MCF 10A (cell line): Measurements from ENCODE around the gene RASGEF1C. TPM values are rescaled to one million over a fixed set of nuclear protein-coding genes. Genes with fewer than 3 reads are reported as not detected.

ENCODE experiments used
- BruUV-seq: library from RNA; stranded (reverse); fragments of 400-500 nt; replicated peaks from 2 replicates; lab custom pipeline; 2021; lab: Mats Ljungman, UMichigan
- CTCF ChIA-PET: fragments of 300-600 bp; sonication (Branson Sonifier 250); formaldehyde crosslinking; extraction: SDS; loops from one replicate; lab custom pipeline; 2021; ENCODE audit warnings: antibody characterized with exemption, inconsistent platforms; lab: Yijun Ruan, JAX
- POLR2A ChIA-PET: fragments of 300-600, 350-650 bp; sonication (Branson Sonifier 250); formaldehyde crosslinking; extraction: SDS; loops from one replicate; lab custom pipeline; 2020; ENCODE audit warnings: antibody characterized with exemption, inconsistent platforms; lab: Yijun Ruan, JAX
- DNase-seq: peaks from one replicate; pipeline ENCODE4 v3.0.0-alpha.2; 2018; ENCODE audit not compliant: unreplicated experiment
- H3K27ac Mint-ChIP-seq: one replicate; pipeline ENCODE4 v1.8.0; 2022; ENCODE audit warnings: mild to moderate bottlenecking, low read depth, mixed read lengths; ENCODE audit not compliant: unreplicated experiment
- H3K27me3 Mint-ChIP-seq: one replicate; pipeline ENCODE4 v1.8.0; 2022; ENCODE audit warnings: mixed read lengths; ENCODE audit not compliant: insufficient read depth, unreplicated experiment
- H3K36me3 Mint-ChIP-seq: one replicate; pipeline ENCODE4 v1.8.0; 2022; ENCODE audit warnings: mild to moderate bottlenecking, moderate library complexity, mixed read lengths; ENCODE audit not compliant: insufficient read depth, unreplicated experiment
- H3K4me1 Mint-ChIP-seq: one replicate; pipeline ENCODE4 v1.8.0; 2022; ENCODE audit warnings: mixed read lengths; ENCODE audit not compliant: insufficient read depth, unreplicated experiment
- H3K4me3 Mint-ChIP-seq: one replicate; pipeline ENCODE4 v1.8.0; 2022; ENCODE audit warnings: mild to moderate bottlenecking, moderate library complexity, mixed read lengths; ENCODE audit not compliant: unreplicated experiment
- H3K9me3 Mint-ChIP-seq: one replicate; pipeline ENCODE4 v1.8.0; 2022; ENCODE audit warnings: mixed read lengths; ENCODE audit not compliant: unreplicated experiment
- intact Hi-C: fragments of 100-400 bp; cut with micrococcal nuclease; formaldehyde crosslinking; loops from 2 replicates; pipeline ENCODE4 v1.14.1; 2022
- total RNA-seq: library from RNA; stranded (reverse); gene quantifications from 2 replicates; pipeline ENCODE4 v1.2.3, GENCODE V29; 2022
- TF ChIP-seq, protein P1 (sequence below): fragments of 200-600 bp; IDR thresholded peaks from one replicate; pipeline ENCODE4 v1.8.0; 2022; ENCODE audit warnings: antibody characterized with exemption, mild to moderate bottlenecking; ENCODE audit not compliant: unreplicated experiment

The RASGEF1C gene
- total RNA-seq, 1 experiment from 2014 or later = not detected

DNA sequence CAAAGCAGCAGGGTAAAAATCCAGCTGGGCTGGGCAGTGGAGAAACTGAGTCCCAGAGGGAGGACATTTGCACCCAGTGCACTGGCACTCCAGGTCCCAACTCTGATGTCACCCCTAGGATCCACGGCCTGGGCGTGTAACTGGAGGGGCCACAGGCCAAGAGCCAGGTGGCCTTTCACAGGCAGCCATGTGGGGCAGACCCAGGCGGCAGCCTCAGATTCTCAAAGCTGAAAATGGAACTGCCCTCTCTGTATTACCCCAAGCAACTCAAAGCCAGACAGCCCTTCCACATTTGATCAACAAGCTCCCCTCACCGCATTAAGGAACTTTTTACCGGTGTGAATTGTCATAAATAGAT, 46.7 kb downstream of the RASGEF1C start:
- no peaks in the 10 kb centered on the region for H3K36me3 Mint-ChIP-seq
- BruUV-seq = no TSS peak
- POLR2A ChIA-PET = no interaction called here
- CTCF ChIA-PET = no interaction called here
- no peaks in the 10 kb centered on the region for H3K4me1 Mint-ChIP-seq
- TF ChIP-seq, protein P1, sequence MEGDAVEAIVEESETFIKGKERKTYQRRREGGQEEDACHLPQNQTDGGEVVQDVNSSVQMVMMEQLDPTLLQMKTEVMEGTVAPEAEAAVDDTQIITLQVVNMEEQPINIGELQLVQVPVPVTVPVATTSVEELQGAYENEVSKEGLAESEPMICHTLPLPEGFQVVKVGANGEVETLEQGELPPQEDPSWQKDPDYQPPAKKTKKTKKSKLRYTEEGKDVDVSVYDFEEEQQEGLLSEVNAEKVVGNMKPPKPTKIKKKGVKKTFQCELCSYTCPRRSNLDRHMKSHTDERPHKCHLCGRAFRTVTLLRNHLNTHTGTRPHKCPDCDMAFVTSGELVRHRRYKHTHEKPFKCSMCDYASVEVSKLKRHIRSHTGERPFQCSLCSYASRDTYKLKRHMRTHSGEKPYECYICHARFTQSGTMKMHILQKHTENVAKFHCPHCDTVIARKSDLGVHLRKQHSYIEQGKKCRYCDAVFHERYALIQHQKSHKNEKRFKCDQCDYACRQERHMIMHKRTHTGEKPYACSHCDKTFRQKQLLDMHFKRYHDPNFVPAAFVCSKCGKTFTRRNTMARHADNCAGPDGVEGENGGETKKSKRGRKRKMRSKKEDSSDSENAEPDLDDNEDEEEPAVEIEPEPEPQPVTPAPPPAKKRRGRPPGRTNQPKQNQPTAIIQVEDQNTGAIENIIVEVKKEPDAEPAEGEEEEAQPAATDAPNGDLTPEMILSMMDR = no peak
- no peaks in the 10 kb centered on the region for H3K9me3 Mint-ChIP-seq
- H3K27me3 Mint-ChIP-seq = peaks cover 65% of the 10 kb centered on the region
- H3K4me3 Mint-ChIP-seq = no peak overlapping the region
- H3K27ac Mint-ChIP-seq = no peak overlapping the region
- no peak for DNase-seq
- intact Hi-C loops = no loop called here

DNA sequence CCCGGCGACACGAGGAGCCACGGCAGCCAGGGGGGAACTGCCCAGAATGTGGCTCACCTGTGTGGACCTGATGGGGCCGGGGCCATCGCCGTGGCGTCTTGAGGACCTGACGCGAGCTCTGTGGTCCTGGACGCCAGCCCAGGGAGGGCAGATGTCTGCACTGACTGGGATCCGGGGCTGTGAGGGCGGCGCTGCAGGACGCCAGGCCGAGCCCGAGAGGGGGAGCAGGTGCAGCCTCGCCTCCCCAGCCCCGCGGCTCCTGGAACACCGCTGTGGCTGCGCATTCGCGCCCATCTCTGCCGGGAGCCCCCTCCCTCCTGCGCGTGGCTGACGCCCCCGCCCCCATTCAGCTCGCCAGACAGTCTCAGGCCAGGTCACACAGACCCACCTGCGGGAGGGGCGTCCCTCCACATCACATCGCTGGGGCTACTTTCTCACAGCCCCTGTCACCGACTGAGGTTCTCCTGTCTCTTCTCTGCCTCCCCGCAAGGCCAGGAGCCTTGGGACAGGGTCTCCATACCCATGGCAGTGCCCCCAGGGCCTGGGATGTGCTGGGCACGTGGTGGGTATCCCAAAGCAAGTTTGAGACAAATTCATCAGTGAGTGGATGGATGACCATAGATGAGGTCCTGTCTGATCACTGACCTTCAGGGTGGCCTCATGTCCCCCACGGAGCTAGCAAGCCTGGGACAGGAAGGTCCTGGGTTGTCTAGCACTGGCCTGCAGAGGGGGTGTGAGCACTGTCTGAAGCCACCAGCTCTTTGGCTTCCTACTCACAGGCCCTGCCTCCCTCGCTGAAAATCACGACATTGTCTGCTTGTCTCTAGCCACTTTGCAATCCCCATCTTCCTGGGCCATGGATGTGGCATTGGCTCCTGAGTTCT, 47.3 kb downstream of the RASGEF1C start:
- TF ChIP-seq, protein P1 = no peak
- Mint-ChIP-seq H3K36me3 (no peaks in the 10 kb centered on the region), H3K27me3 (peaks cover 70% of the 10 kb centered on the region), H3K4me1 (no peaks in the 10 kb centered on the region), H3K4me3 (no peak overlapping the region), H3K27ac (no peak overlapping the region), H3K9me3 (no peaks in the 10 kb centered on the region)
- ChIA-PET CTCF (no interaction called here), POLR2A (no interaction called here)
- BruUV-seq = no TSS peak
- intact Hi-C loops = no loop called here
- no peak for DNase-seq

DNA sequence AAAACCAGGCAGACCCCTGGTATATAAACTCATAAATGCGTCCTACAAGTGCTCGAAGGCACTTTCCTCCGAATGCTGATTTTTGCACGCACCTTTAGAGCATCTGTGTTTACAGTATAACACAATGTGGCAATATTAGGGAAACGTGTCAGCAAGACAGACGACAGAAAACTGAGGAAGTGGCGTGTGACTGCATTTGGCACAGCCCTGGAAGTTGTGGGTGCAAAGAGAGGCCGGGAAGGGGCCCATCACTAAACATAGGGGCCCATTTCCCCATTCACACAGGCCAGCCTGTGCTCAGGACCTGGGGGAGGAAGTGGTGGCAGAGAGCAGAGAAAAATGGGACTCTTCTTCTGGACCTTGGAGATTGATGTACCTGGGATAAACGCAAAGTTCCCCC, 48.2 kb downstream of the RASGEF1C start:
- Mint-ChIP-seq H3K4me3 (no peak overlapping the region), H3K4me1 (no peaks in the 10 kb centered on the region), H3K9me3 (no peaks in the 10 kb centered on the region), H3K27ac (no peak overlapping the region), H3K27me3 (peaks cover 68% of the 10 kb centered on the region), H3K36me3 (no peaks in the 10 kb centered on the region)
- CTCF ChIA-PET = no interaction called here
- no peak for DNase-seq
- no TSS peak for BruUV-seq
- TF ChIP-seq, protein P1 = no peak
- intact Hi-C loops = no loop called here
- POLR2A ChIA-PET = no interaction called here

DNA sequence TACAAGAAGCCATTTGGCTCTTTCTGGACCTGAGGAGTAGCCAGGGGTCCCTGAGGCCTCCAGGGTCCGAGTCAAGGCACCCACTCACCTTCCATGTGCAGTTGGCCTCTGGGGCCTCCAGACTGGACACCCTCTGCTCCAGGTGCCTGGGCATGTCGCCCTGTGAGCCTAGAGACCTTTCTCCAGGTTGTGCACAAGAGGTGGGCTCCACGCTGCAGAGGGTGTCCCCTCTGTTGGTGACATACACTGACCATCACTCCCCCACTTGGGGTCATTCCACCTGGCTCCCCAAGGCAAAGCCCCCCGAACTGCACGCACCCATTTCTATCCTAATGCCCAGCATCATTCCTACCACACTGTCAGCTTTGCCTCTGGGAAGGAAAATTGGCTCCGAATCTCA, 48.8 kb downstream of the RASGEF1C start:
- no TSS peak for BruUV-seq
- H3K27me3 Mint-ChIP-seq = peaks cover 65% of the 10 kb centered on the region
- intact Hi-C loops = no loop called here
- CTCF ChIA-PET = no interaction called here
- no peaks in the 10 kb centered on the region for H3K4me1 Mint-ChIP-seq
- H3K36me3 Mint-ChIP-seq = no peaks in the 10 kb centered on the region
- POLR2A ChIA-PET = no interaction called here
- no peak overlapping the region for H3K27ac Mint-ChIP-seq
- TF ChIP-seq, protein P1 = no peak
- H3K9me3 Mint-ChIP-seq = no peaks in the 10 kb centered on the region
- no peak for DNase-seq
- no peak overlapping the region for H3K4me3 Mint-ChIP-seq
